Activated naive CD4-positive, alpha-beta T cell treated with anti-CD3 and anti-CD28 coated beads for 36 hours (primary cell): ENCODE measurements around the gene CSF1. TPM values are rescaled to one million over a fixed set of nuclear protein-coding genes. Genes with fewer than 3 reads are reported as not detected.
"Not testable (repeated sequence)": the region's sequence is repeated elsewhere in the genome, so short reads cannot be mapped to it uniquely, and the experiment has no call there.

ENCODE experiments used
- CTCF ChIA-PET: fragments of 350-600 bp; sonication (Branson Sonifier 250); formaldehyde crosslinking; loops from one replicate; lab custom pipeline; 2021; ENCODE audit warnings: antibody characterized with exemption; lab: Charles Lee
- DNase-seq: peaks from one replicate; pipeline ENCODE4 v3.0.0-alpha.2; 2020
- H3K27ac Mint-ChIP-seq: one replicate; pipeline ENCODE4 v1.8.0; 2021; ENCODE audit warnings: mild to moderate bottlenecking, mixed read lengths
- H3K27me3 Mint-ChIP-seq: one replicate; pipeline ENCODE4 v1.8.0; 2021; ENCODE audit warnings: low read depth, mixed read lengths
- H3K36me3 Mint-ChIP-seq: one replicate; pipeline ENCODE4 v1.8.0; 2021; ENCODE audit warnings: low read depth, mixed read lengths
- H3K4me1 Mint-ChIP-seq: one replicate; pipeline ENCODE4 v1.8.0; 2021; ENCODE audit warnings: low read depth, mixed read lengths
- H3K4me3 Mint-ChIP-seq: one replicate; pipeline ENCODE4 v1.8.0; 2021; ENCODE audit warnings: mild to moderate bottlenecking, moderate library complexity, mixed read lengths
- H3K9me3 Mint-ChIP-seq: one replicate; pipeline ENCODE4 v1.8.0; 2021; ENCODE audit warnings: mixed read lengths
- intact Hi-C: fragments of 100-400 bp; cut with micrococcal nuclease; formaldehyde crosslinking; loops from one replicate; pipeline ENCODE4 v1.15.1; 2023
- total RNA-seq, 2 experiments: library from RNA; stranded (reverse); gene quantifications; one replicate each; pipeline ENCODE4 v1.2.3, GENCODE V29; 2021

Gene CSF1
- total RNA-seq, 2 experiments from 2014 or later: 12.0 to 13.5 TPM

GRCh38 chr1:109877317-109877771 lies 33.3 kb upstream of the CSF1 start:
- Mint-ChIP-seq H3K27ac (no peak overlapping the region), H3K4me3 (no peak overlapping the region), H3K4me1 (peaks cover 8% of the 10 kb centered on the region), H3K27me3 (no peaks in the 10 kb centered on the region), H3K36me3 (no peaks in the 10 kb centered on the region), H3K9me3 (no peaks in the 10 kb centered on the region)
- CTCF ChIA-PET: interaction anchor here (1.4 kb wide), 1 partner anchor 107 kb away, joined by 3 read pairs; the partner anchor contains the start of gene AHCYL1
- no peak for DNase-seq
- intact Hi-C loops: loop anchor here (5.0 kb wide), 1 partner anchor 50 kb away; no protein-coding TSS in a partner anchor

- no peak overlapping the region for H3K4me3 Mint-ChIP-seq
These were observed 32.9 kb upstream of the CSF1 start for GRCh38 chr1:109877776-109878175.

GRCh38 chr1:109878531-109879104 lies 32.0 kb upstream of the CSF1 start:
- Mint-ChIP-seq H3K27ac (no peak overlapping the region), H3K36me3 (no peaks in the 10 kb centered on the region), H3K4me1 (peaks cover under 1% of the 10 kb centered on the region), H3K9me3 (no peaks in the 10 kb centered on the region), H3K4me3 (no peak overlapping the region), H3K27me3 (no peaks in the 10 kb centered on the region)
- intact Hi-C loops: loop anchor here (5.0 kb wide), 1 partner anchor 51 kb away; no protein-coding TSS in a partner anchor
- CTCF ChIA-PET: no interaction called here
- no peak for DNase-seq

More at GRCh38 chr1:109877776-109878175, 32.9 kb upstream of the CSF1 start:
- no peaks in the 10 kb centered on the region for H3K36me3 Mint-ChIP-seq
- DNase-seq: no peak
- H3K27ac Mint-ChIP-seq: no peak overlapping the region
- no peaks in the 10 kb centered on the region for H3K27me3 Mint-ChIP-seq
- intact Hi-C loops: loop anchor here (5.0 kb wide), 1 partner anchor 50 kb away; no protein-coding TSS in a partner anchor
- H3K9me3 Mint-ChIP-seq: no peaks in the 10 kb centered on the region
- H3K4me1 Mint-ChIP-seq: peaks cover 8% of the 10 kb centered on the region
- CTCF ChIA-PET: interaction anchor here (1.4 kb wide), 1 partner anchor 107 kb away, joined by 3 read pairs; the partner anchor contains the start of gene AHCYL1

GRCh38 chr1:109879371-109879770 lies 31.3 kb upstream of the CSF1 start:
- CTCF ChIA-PET: interaction anchor here (1.3 kb wide), 1 partner anchor 105 kb away, joined by 6 read pairs; the partner anchor contains the start of gene AHCYL1
- intact Hi-C loops: loop anchor here (5.0 kb wide), 1 partner anchor 52 kb away; no protein-coding TSS in a partner anchor
- DNase-seq, H3K4me1 Mint-ChIP-seq, H3K27me3 Mint-ChIP-seq, H3K27ac Mint-ChIP-seq, H3K4me3 Mint-ChIP-seq, H3K36me3 Mint-ChIP-seq, H3K9me3 Mint-ChIP-seq: not testable (repeated sequence)

GRCh38 chr1:109879881-109880525 lies 30.6 kb upstream of the CSF1 start:
- Mint-ChIP-seq H3K9me3 (no peaks in the 10 kb centered on the region), H3K4me1 (no peaks in the 10 kb centered on the region), H3K27me3 (no peaks in the 10 kb centered on the region), H3K27ac (no peak overlapping the region), H3K4me3 (no peak overlapping the region), H3K36me3 (no peaks in the 10 kb centered on the region)
- intact Hi-C loops: loop anchor here (5.0 kb wide), 1 partner anchor 53 kb away; no protein-coding TSS in a partner anchor
- CTCF ChIA-PET: interaction anchor here (1.3 kb wide), 1 partner anchor 104 kb away, joined by 6 read pairs; the partner anchor contains the start of gene AHCYL1
- no peak for DNase-seq

GRCh38 chr1:109880971-109881894 lies 29.4 kb upstream of the CSF1 start:
- H3K36me3 Mint-ChIP-seq: no peaks in the 10 kb centered on the region
- no peaks in the 10 kb centered on the region for H3K9me3 Mint-ChIP-seq
- H3K27ac Mint-ChIP-seq: no peak overlapping the region
- intact Hi-C loops: no loop called here
- no peaks in the 10 kb centered on the region for H3K27me3 Mint-ChIP-seq
- CTCF ChIA-PET: interaction anchor here (1.3 kb wide), 1 partner anchor 103 kb away, joined by 6 read pairs; the partner anchor contains the start of gene AHCYL1
- no peak overlapping the region for H3K4me3 Mint-ChIP-seq
- no peaks in the 10 kb centered on the region for H3K4me1 Mint-ChIP-seq
- no peak for DNase-seq

- CTCF ChIA-PET: no interaction called here
- H3K4me1 Mint-ChIP-seq: no peaks in the 10 kb centered on the region
- H3K27me3 Mint-ChIP-seq: no peaks in the 10 kb centered on the region
- H3K27ac Mint-ChIP-seq: no peak overlapping the region
- no peak for DNase-seq
- no peaks in the 10 kb centered on the region for H3K9me3 Mint-ChIP-seq
- H3K4me3 Mint-ChIP-seq: no peak overlapping the region
- H3K36me3 Mint-ChIP-seq: no peaks in the 10 kb centered on the region
- intact Hi-C loops: no loop called here
These were observed 28.8 kb upstream of the CSF1 start for GRCh38 chr1:109881906-109882287.

GRCh38 chr1:109882288-109883245 lies 28.1 kb upstream of the CSF1 start:
- Mint-ChIP-seq H3K36me3 (no peaks in the 10 kb centered on the region), H3K4me1 (no peaks in the 10 kb centered on the region), H3K4me3 (no peak overlapping the region), H3K27me3 (no peaks in the 10 kb centered on the region), H3K27ac (no peak overlapping the region), H3K9me3 (no peaks in the 10 kb centered on the region)
- DNase-seq: no peak
- intact Hi-C loops: no loop called here
- CTCF ChIA-PET: no interaction called here

GRCh38 chr1:109883248-109883955 lies 27.2 kb upstream of the CSF1 start:
- DNase-seq: no peak
- Mint-ChIP-seq H3K9me3 (no peaks in the 10 kb centered on the region), H3K4me1 (no peaks in the 10 kb centered on the region), H3K27ac (no peak overlapping the region), H3K36me3 (no peaks in the 10 kb centered on the region), H3K27me3 (no peaks in the 10 kb centered on the region), H3K4me3 (no peak overlapping the region)
- CTCF ChIA-PET: no interaction called here
- intact Hi-C loops: no loop called here

- no peak overlapping the region for H3K27ac Mint-ChIP-seq
- H3K27me3 Mint-ChIP-seq: no peaks in the 10 kb centered on the region
- no peak overlapping the region for H3K4me3 Mint-ChIP-seq
- H3K36me3 Mint-ChIP-seq: no peaks in the 10 kb centered on the region
- CTCF ChIA-PET: no interaction called here
- H3K9me3 Mint-ChIP-seq: no peaks in the 10 kb centered on the region
- H3K4me1 Mint-ChIP-seq: no peaks in the 10 kb centered on the region
- intact Hi-C loops: no loop called here
- DNase-seq: no peak
These were observed 26.3 kb upstream of the CSF1 start for GRCh38 chr1:109884242-109884891.
